Neuronal stem cell (in vitro differentiated cells): Measurements from ENCODE around the gene RNU1-3.
A peak's percentile ranks its signal among the peaks of the same experiment; 100 is the strongest.
"Not testable (repeated sequence)": the region's sequence is repeated elsewhere in the genome, so short reads cannot be mapped to it uniquely, and the experiment has no call there.

Experiments used
- DNase-seq: peaks from one replicate; pipeline ENCODE4 v3.0.0-alpha.2; 2013; ENCODE audit warnings: low spot score
- H2AFZ ChIP-seq: one replicate; pipeline ENCODE4 v1.6.1; 2013; ENCODE audit warnings: mild to moderate bottlenecking, low read length, inconsistent platforms
- H2AK5ac ChIP-seq: 2 replicates; pipeline ENCODE4 v1.6.1; 2013; ENCODE audit warnings: low read depth, mild to moderate bottlenecking, inconsistent platforms, low read length, moderate library complexity, mixed read lengths
- H2BK120ac ChIP-seq: 2 replicates; pipeline ENCODE4 v1.6.1; 2013; ENCODE audit warnings: low read depth, mild to moderate bottlenecking, inconsistent platforms, low read length, moderate library complexity, mixed read lengths
- H2BK12ac ChIP-seq: one replicate; pipeline ENCODE4 v1.6.1; 2013; ENCODE audit warnings: low read length, inconsistent platforms
- H2BK15ac ChIP-seq: 2 replicates; pipeline ENCODE4 v1.6.1; 2013; ENCODE audit warnings: mild to moderate bottlenecking, low read length, inconsistent platforms, mixed read lengths
- H2BK5ac ChIP-seq: one replicate; pipeline ENCODE4 v1.6.1; 2013; ENCODE audit warnings: inconsistent platforms, mild to moderate bottlenecking, low read length, moderate library complexity
- H3K14ac ChIP-seq: one replicate; pipeline ENCODE4 v1.6.1; 2013; ENCODE audit warnings: low read length, inconsistent platforms
- H3K18ac ChIP-seq: 2 replicates; pipeline ENCODE4 v1.6.1; 2013; ENCODE audit warnings: low read length, inconsistent platforms
- H3K23ac ChIP-seq: 2 replicates; pipeline ENCODE4 v1.6.1; 2013; ENCODE audit warnings: low read depth, mild to moderate bottlenecking, mixed read lengths, low read length, inconsistent platforms; ENCODE audit not compliant: poor library complexity
- H3K27ac ChIP-seq: replicated peaks from 3 replicates; pipeline ENCODE4 v1.5.1; 2013; ENCODE audit warnings: low read length, inconsistent platforms
- H3K27me3 ChIP-seq, 3 experiments: 2 replicates each; pipeline ENCODE4 v1.6.1; 2013; ENCODE audit warnings: low read length in 3 of 3, mild to moderate bottlenecking in 2 of 3, inconsistent platforms in 1 of 3, low read depth in 1 of 3, mixed read lengths in 1 of 3, moderate library complexity in 1 of 3; ENCODE audit not compliant: control insufficient read depth in 3 of 3, insufficient read depth in 3 of 3
- H3K36me3 ChIP-seq, 2 donors: replicated peaks in 1 of 2; 2 replicates each; pipeline ENCODE4 v1.6.1; 2013; ENCODE audit warnings: low read length in 2 of 2; ENCODE audit not compliant: control insufficient read depth in 2 of 2, insufficient read depth in 2 of 2
- H3K4ac ChIP-seq: 2 replicates; pipeline ENCODE4 v1.6.1; 2013; ENCODE audit warnings: inconsistent platforms, mild to moderate bottlenecking, low read length, moderate library complexity
- H3K4me1 ChIP-seq, 2 donors: 1 replicate in 1 of 2; 2 replicates in 1 of 2; pipeline ENCODE4 v1.6.1; 2013; ENCODE audit warnings: low read length in 2 of 2, low read depth in 1 of 2; ENCODE audit not compliant: control insufficient read depth in 2 of 2, insufficient read depth in 1 of 2
- H3K4me2 ChIP-seq: one replicate; pipeline ENCODE4 v1.6.1; 2013; ENCODE audit warnings: mild to moderate bottlenecking, low read length, inconsistent platforms; ENCODE audit not compliant: insufficient read depth, poor library complexity, severe bottlenecking
- H3K4me3 ChIP-seq, 2 donors: 2 replicates each; pipeline ENCODE4 v1.5.1; 2013; ENCODE audit warnings: low read length in 2 of 2, mild to moderate bottlenecking in 2 of 2, inconsistent platforms in 1 of 2, moderate library complexity in 1 of 2
- H3K79me1 ChIP-seq: one replicate; pipeline ENCODE4 v1.6.1; 2013; ENCODE audit warnings: low read depth, mild to moderate bottlenecking, inconsistent platforms, low read length, moderate library complexity
- H3K9ac ChIP-seq: one replicate; pipeline ENCODE4 v1.6.1; 2013; ENCODE audit warnings: mild to moderate bottlenecking, low read depth, low read length, inconsistent platforms; ENCODE audit not compliant: poor library complexity
- H3K9me3 ChIP-seq, 2 donors: replicated peaks in 1 of 2; 2 replicates each; pipeline versions ENCODE3 to v1.6.1; 2013; ENCODE audit warnings: low read length in 2 of 2, mild to moderate bottlenecking in 2 of 2, inconsistent platforms in 1 of 2, low read depth in 1 of 2, mixed read lengths in 1 of 2, moderate library complexity in 1 of 2; ENCODE audit not compliant: control insufficient read depth in 2 of 2, insufficient read depth in 1 of 2
- H4K8ac ChIP-seq: one replicate; pipeline ENCODE4 v1.6.1; 2013; ENCODE audit warnings: low read depth, mild to moderate bottlenecking, inconsistent platforms, low read length, moderate library complexity
- H4K91ac ChIP-seq: one replicate; pipeline ENCODE4 v1.6.1; 2013; ENCODE audit warnings: low read length, low read depth, mild to moderate bottlenecking, inconsistent platforms; ENCODE audit not compliant: poor library complexity
- WGBS, 2 donors: extraction: QIAGEN DNeasy Blood & Tissue Kit; methylation state at CpG; one replicate each; pipeline ENCODE4 v1.1.7; 2013; ENCODE audit warnings: missing lambda C conversion rate in 2 of 2, mixed read lengths in 1 of 2; ENCODE audit not compliant: insufficient read length in 2 of 2, insufficient replicate concordance in 1 of 2; ENCODE audit errors: extremely low coverage in 2 of 2; 5-methylcytosine and 5-hydroxymethylcytosine counted together

Gene RNU1-3

DNA sequence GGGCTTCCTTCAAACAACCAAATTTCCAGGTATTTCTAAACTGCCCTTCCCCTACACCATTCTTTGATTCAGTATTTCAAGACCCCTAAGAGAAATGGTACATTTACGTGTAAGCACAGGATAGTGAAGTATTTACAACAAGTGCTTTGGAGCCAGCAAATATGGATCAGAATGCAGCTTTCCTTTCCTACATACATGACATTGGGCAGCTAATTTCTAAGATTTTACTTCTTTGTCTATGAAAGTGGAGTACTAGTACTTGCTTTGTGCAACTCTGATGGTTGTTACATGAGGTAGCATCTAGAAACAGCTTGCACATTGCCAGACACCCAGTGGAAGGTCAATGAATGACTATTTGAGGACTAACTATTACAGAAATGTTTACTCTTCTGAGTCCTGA, 15.2 kb downstream of the RNU1-3 start:
- H3K4me1 ChIP-seq, H3K14ac ChIP-seq, H3K27me3 ChIP-seq, H4K91ac ChIP-seq, H3K18ac ChIP-seq, H2BK5ac ChIP-seq, H3K36me3 ChIP-seq, H3K79me1 ChIP-seq, H3K23ac ChIP-seq, H4K8ac ChIP-seq, H2AK5ac ChIP-seq, H3K4me2 ChIP-seq, H3K4me3 ChIP-seq, H3K9me3 ChIP-seq, H2BK12ac ChIP-seq, DNase-seq, H2BK15ac ChIP-seq, H3K27ac ChIP-seq, H2BK120ac ChIP-seq, H3K4ac ChIP-seq, H3K9ac ChIP-seq: not testable (repeated sequence)
- WGBS, 2 donors = no CpG with 5 or more reads among the region's 1 CpG
- peak overlapping the region; percentile 19 for H2AFZ ChIP-seq

DNA sequence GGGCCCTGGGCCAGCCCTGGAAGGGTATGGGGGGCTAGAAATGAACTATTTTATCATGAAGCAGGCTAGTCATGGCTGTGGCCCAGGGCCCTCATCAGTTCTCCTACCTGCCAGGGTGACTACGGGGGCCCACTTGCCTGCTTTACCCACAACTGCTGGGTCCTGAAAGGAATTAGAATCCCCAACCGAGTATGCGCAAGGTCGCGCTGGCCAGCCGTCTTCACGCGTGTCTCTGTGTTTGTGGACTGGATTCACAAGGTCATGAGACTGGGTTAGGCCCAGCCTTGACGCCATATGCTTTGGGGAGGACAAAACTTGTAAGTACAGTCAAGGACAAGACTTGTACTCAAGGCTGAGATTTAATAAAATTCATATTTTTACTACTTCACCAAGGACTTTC, 16.8 kb downstream of the RNU1-3 start:
- H2BK12ac ChIP-seq, H3K79me1 ChIP-seq, H4K8ac ChIP-seq, H3K27ac ChIP-seq, H3K4me2 ChIP-seq, H4K91ac ChIP-seq, H3K4ac ChIP-seq, H2BK5ac ChIP-seq, H3K4me1 ChIP-seq, H2BK15ac ChIP-seq, H3K36me3 ChIP-seq, H2BK120ac ChIP-seq, H3K9ac ChIP-seq, DNase-seq, H2AK5ac ChIP-seq, H3K14ac ChIP-seq, H3K27me3 ChIP-seq, H3K18ac ChIP-seq, H3K23ac ChIP-seq, H3K9me3 ChIP-seq, H2AFZ ChIP-seq, H3K4me3 ChIP-seq: not testable (repeated sequence)
- no CpG with 5 or more reads among the region's 9 CpGs for WGBS, 2 donors

DNA sequence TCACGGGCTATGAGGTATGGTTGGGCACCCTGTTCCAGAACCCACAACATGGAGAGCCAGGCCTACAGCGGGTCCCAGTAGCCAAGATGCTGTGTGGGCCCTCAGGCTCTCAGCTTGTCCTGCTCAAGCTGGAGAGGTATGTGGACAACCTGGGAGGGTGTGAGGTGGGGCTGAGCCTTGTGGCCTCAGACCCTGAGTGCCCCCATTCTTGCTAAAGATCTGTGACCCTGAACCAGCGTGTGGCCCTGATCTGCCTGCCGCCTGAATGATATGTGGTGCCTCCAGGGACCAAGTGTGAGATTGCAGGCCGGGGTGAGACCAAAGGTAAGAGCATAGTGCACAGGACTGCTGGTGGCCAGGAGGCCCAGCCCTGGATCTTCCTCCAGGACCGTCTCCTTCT, 17.4 kb downstream of the RNU1-3 start:
- H3K9ac ChIP-seq, H4K91ac ChIP-seq, DNase-seq, H3K4me3 ChIP-seq, H3K4ac ChIP-seq, H3K27me3 ChIP-seq, H2BK5ac ChIP-seq, H2AFZ ChIP-seq, H3K14ac ChIP-seq, H3K4me1 ChIP-seq, H3K4me2 ChIP-seq, H4K8ac ChIP-seq, H3K18ac ChIP-seq, H3K27ac ChIP-seq, H2AK5ac ChIP-seq, H2BK15ac ChIP-seq, H3K36me3 ChIP-seq, H2BK120ac ChIP-seq, H3K9me3 ChIP-seq, H3K79me1 ChIP-seq: not testable (repeated sequence)
- peak overlapping the region; percentile 90 for H2BK12ac ChIP-seq
- H3K23ac ChIP-seq = peak overlapping the region; percentile 65
- WGBS, 2 donors = no CpG with 5 or more reads among the region's 6 CpGs

DNA sequence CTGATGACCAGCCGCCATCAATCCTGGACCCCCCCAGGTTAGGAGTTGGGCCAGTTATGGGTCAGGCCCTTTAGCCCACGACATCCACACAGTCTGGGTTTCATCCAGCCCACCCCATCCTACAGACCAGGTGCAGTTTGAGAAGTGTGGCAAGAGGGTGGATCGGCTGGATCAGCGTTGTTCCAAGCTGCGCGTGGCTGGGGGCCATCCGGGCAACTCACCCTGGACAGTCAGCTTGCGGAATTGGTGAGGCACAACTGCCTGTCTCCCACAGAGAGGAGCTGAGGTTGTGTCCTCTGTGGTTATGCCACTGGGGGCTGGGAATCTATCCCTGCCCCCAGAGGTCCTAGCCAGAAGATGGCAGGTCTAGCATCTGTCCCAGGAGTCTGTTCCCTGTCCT, 18.0 kb downstream of the RNU1-3 start:
- not testable (repeated sequence) for H3K4me2 ChIP-seq, H3K4me1 ChIP-seq, H2AFZ ChIP-seq, H3K18ac ChIP-seq, H4K91ac ChIP-seq, DNase-seq, H4K8ac ChIP-seq, H3K4me3 ChIP-seq, H3K9ac ChIP-seq, H3K4ac ChIP-seq, H2BK12ac ChIP-seq, H2BK5ac ChIP-seq, H3K9me3 ChIP-seq, H3K27me3 ChIP-seq, H3K79me1 ChIP-seq, H3K27ac ChIP-seq, H3K36me3 ChIP-seq, H2BK120ac ChIP-seq, H3K23ac ChIP-seq
- no CpG with 5 or more reads among the region's 8 CpGs for WGBS, 2 donors
- peak overlapping the region; percentile 37 for H2AK5ac ChIP-seq
- peak overlapping the region; percentile 58 for H2BK15ac ChIP-seq
- H3K14ac ChIP-seq = peak overlapping the region; percentile 56
